Inflammatory macrophage treated with lipopolysaccharide for 4 hours (primary cell): ENCODE measurements around the gene RALGDS.
"Not testable (repeated sequence)": the region's sequence is repeated elsewhere in the genome, so short reads cannot be mapped to it uniquely, and the experiment has no call there.

Experiments
- DNase-seq: peaks from one replicate; pipeline ENCODE4 v3.0.0-alpha.2; 2020

Gene RALGDS

DNA sequence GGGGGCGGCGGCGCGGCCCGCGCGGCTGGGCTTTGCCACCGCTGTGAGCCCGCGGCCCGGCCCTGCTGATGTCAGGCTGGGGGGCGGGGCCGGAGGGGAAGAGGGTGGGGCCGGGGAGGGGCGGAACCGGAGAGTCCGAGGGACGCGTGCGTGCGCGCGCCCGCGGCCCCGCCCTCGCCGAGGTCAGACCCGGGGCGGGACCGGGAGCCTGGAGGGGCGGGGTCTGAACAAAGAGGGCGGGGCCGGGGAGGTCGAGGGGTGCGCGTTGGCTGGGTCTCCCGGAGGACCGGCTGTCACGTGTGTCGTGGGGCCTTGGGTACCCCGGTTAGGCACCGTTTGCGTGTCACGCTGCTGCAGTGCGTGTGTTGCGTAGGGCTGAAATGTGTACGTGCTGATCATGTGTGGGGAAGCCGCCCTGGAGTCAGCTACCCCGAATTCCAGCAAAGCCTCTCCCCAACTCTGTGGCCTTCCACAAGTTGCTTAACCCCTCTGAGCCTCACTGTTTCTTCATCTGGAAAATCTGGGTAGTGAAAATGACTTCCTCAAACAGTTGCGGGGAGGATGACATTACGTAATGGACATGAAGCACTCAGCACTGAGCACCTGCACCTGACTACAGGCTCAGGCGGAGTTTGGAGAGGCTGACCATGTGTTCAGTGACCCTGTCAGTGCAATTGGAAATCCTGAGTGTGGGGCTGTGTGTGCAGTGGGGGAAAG lies at the start of gene RALGDS:
TSS of gene RALGDS (minus strand) at position 43 of the 717 bp plus-strand sequence. CDS start 86 bp downstream, outside the sequence.
- peak; percentile 96 for DNase-seq

DNA sequence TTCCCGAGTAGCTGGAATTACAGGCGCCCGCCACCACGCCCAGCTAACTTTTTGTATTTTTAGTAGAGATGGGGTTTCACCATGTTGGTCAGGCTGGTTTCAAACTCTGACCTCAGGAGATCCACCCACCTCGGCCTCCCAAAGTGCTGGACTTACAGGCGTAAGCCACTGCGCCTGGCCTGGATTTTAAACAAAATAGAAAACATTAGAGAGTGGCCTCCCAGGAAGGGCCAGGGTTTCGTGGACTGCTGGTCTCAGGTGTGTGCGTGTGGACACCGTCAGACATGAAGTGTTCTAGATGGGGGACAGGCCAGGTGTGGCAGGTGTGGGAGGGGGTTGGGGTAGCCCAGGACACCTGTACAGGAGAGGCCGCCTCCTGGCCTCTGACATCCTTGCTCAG lies 49.7 kb upstream of the RALGDS start:
- no peak for DNase-seq

DNA sequence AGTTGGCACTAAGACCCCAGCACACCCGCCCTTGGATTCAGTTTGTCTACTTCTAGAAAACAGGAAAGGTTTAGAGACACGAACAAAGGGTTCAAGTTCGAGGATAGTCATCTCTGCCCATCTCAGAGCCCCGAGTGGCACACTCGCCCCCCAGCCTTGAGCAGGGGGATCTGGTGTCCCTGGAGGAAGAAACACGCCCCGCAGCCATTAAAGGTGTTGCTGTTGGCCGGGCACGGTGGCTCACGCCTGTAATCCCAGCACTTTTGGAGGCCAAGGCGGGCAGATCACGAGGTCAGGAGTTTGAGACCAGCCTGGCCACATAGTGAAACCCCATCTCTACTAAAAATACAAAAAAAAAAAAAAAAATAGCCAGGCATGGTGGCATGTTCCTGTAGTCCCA lies 48.6 kb upstream of the RALGDS start:
- not testable (repeated sequence) for DNase-seq

DNA sequence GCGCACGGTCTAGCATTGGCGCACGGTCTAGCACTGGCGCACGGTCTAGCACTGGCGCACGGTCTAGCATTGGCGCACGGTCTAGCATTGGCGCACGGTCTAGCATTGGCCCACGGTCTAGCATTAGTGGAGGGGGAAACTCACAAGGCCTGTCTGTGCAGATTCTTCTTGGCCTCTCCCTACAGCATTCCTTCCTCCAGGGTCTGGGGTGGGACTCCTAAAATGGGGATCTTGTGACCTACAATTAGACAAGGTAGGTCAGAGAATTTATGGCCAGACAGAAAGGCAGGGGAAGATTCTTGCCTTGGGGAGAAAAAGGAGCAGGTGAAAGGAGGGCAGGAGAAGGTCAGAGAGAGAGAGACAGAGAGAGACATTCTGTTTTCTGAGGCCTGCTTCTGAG lies 48.1 kb upstream of the RALGDS start:
- DNase-seq = no peak

DNA sequence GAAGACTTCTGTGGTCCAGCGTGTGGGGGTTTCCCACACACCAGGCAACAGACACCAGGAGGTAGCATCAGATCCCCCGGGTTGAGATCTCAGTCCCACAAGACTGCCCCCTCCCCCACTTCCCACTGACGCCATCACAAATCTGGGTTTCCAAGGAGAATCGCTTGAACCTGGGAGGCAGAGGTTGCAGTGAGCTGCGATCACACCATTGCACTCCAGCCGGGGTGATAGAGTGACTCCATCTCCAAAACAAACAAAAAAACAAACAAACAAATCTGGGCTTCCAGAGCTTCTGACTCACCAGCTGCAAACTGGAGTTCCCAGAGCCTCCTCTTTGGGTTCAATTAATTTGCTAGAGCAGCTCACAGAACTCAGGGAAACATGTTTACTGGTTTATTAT lies 47.4 kb upstream of the RALGDS start:
- no peak for DNase-seq

DNA sequence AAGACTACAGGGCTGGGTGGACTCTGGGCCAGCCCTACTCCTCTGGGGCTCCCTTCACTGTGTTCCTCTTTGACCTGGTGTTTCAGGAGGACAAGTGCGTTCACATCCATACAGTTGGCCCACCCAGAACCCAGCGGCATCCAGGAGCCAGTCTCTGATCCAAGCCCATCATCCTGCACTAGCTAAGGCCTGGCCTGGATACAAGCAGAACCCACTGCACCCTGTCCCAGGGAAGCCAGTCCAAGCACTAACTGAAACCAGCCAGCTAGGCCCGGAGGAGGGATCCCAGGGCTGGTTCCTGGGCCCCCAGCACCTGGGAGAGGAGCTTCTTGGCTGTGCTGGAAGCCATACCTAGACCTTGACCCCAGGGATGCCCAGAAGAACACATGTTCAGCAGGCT lies 46.7 kb upstream of the RALGDS start:
- no peak for DNase-seq

DNA sequence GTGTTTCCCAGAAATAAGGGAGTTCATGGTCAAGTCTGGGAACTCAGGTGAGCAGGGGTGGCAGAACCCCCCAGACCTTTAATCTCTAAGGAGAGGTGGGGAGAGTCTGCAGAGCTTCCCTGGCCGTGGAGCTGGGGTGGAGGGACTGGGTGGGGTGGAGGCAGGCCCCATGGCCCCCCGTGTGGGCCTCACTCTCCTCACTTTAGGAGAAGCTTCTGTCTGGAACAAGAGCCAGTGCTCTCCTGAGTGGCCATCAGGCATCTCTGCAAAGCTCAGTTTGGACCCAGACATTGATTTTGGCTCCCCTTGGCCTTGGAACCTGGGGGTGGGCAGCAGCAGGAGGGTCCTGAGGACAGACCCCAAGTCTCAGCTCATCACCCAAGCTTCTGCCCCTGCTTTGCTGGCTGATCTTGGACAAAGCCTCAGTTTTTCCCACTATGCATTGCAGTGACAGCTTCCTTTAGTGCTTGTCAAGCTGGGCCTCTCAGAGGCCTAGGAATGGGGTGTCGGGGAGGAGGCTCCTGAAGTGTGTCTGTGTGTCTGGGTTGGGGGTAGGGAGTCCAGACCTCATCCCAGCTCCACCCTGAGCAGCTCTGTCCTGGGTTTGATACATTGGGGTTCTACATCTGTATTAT lies 46.2 kb upstream of the RALGDS start:
- no peak for DNase-seq

DNA sequence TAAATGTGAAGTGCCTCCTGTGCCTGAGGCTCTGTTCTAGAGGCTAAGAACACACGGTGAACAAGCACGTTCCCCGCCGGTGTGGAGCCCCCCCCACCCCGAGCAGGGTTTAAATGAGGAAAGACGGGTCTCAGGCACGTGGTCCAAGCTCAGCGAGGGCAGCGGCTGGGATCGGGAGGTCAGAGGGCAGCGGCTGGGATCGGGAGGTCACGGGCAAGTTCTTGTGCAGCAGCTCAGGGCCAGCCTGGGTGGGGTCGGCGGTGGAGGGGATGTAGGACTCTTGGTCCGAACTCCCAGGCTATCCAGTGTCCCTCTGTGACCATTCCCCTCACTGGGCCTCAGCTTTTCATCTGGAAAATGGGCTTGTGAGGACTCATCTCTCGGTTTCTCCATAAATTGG lies 45.4 kb upstream of the RALGDS start:
- no peak for DNase-seq

DNA sequence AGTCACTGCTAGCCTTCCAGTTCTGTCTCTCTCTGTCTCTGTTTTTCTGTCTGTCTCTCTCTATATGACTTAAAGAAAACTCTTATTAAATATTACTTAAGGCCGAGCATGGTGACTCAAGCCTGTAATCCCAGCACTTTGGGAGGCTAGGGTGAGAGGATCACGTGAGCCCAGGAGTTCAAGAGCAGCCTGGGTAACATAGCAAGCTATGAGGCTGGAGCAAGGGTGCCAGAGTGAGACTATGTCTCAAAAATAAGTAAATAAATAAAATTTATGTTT lies 44.4 kb upstream of the RALGDS start:
- no peak for DNase-seq

DNA sequence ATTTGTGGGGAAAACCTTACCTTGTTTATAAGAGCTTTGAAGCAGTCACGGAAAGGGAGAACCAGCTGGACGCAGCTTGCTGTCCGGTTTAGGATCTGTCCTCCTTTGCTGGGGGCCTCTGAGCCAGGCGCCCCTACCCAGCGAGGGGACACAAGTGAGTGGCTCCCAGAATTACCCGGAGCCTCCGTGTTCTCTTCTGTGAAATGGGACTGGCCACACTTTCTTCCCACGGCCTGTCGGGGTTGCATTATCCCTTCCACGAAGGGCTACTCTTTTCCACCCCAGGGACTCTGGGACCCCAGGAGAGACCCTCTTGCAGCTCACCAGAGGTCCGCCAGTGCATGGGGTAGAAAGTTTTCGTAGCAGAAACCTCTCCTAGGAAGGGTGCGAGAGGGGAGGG lies 43.2 kb upstream of the RALGDS start:
- DNase-seq = no peak

DNA sequence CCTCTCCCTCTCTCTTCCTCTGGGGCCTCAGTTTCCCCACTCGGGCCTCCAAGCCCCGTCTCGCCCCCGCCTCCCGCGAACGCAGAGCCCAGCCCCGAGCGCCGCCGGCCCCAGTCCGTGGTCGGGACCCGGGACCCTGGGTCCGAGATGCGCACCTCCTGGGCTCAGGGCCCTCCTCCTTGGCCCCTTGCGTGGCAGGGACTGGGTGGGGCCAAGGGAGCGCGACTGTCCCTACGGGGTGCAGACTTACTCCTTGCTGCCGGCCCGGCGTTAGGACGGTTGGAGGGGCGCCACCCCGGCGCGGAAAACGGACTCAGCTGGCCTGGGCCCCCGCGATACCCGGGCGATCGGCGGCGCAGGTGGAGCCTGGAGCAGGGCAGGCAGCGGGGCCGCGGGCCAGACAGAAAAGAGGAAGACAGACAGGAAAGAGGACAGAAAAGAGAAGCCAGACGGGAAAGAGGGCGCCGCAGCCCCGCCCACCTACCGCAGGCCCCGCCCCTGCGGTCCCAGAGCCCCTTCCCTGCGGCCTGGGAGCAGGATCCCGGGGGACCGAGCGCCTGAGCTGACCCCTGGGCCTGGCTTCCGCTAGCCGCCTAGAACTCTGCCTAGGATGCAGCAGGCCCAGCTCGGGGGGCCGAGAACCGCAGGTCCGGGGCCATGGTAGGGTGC lies 42.6 kb upstream of the RALGDS start, which contains the start of gene GBGT1:
TSS of gene GBGT1 (minus strand) at position 411 of the 669 bp plus-strand sequence. CDS start 1,502 bp downstream, outside the sequence.
- DNase-seq = peak; percentile 66

DNA sequence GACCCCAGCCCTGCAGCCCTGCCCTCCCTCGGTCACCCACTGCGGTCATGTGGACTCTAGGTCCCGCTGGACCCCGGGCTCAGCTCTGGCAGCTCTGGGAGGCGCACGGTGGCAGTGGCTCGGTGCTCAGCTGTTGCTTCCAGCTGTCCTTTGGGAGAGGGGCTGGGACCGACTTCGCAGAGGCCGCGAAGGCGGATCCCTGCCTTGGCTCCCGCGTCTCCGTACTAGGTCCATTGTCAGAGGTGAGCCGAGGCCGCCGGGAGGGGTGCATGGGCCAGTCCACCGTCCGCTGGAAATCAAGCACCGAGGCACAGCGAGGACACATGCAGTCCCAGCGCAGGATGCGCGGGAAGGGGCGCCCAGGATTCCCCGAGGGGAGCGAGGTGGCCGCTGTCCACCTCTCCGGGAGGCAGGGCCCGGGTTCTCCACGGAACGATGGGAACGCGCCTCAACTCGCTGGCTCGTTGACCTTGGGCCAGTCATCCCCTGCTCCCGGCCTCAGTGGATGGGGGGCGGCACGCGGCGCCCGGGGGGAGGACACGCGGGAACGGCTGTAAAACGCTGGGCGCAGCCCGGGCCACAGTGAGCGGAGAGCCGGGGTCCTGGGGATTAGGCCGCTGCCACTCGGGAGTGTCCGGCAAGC lies 41.9 kb upstream of the RALGDS start:
- no peak for DNase-seq

DNA sequence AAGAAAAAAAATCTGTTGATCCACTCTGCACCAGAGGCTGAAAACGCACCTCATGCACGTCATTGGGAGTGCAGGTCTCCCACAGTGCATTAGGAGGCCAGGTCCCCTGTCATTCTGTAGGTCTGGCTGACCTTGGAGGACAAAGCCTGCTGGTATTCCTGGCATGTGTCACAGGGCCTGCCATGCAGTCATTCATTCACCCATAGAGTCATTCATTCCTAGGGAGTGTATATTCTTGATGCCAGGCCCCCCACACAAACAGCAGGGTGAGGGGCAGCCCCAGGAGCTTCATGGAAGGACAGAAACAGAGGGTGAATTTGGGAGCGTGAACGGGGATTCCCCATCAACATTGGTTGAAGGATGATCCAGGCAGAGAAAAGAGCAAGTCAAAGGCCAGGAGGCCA lies 40.5 kb upstream of the RALGDS start:
- DNase-seq = no peak

DNA sequence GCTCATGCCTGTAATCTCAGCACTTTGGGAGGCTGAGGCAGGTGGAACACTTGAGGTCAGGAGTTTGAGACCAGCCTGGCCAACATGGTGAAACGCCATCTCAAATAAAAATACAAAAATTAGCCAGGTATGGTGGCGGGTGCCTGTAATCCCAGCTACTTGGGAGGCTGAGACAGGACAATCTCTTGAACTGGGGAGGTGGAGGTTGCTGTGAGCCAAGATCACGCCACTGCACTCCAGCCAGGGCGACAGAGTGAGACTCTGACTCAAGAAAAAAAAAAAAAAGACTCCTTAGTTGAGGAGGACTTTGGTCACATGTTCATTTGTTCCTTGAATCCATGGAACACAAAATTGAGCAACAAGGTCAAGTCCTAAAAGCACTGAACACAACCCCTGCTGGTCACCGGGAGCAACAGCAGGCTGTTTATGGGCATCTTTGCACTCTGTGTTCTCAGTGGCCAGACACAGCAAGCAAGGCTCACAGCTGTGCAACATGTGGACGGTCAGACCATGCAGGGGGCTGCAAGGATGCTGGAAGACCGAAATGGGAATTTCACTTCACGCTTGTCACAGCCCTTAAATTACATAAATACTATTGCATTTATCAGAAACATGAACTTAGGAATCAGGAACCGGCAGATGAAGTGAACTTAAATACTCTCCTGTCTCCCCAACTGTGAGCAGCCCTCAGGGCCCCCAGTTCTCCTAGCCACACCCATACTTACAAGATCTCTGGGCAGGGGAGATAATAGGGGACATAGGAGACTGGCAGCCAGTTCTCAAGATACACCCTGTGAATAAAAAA lies 39.9 kb upstream of the RALGDS start:
- peak; percentile 89 for DNase-seq

DNA sequence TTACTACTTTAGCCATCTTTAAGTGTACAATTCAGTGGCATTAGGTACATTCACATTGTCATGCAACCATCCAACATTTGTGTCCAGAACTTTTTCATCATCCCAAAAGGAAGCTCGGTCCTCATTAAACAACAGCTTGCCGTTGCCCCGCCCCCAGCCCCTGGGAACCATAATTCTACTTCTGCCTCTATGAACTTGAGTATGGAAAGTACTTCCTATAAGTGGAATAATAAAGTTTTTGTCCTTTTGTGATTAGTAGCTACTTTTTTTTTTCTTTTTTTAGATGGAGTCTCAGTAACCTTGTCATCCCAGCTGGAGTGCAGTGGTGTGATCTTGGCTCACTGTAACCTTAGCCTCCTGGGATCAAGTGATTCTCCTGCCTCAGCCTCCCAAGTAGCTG lies 37.7 kb upstream of the RALGDS start:
- no peak for DNase-seq

DNA sequence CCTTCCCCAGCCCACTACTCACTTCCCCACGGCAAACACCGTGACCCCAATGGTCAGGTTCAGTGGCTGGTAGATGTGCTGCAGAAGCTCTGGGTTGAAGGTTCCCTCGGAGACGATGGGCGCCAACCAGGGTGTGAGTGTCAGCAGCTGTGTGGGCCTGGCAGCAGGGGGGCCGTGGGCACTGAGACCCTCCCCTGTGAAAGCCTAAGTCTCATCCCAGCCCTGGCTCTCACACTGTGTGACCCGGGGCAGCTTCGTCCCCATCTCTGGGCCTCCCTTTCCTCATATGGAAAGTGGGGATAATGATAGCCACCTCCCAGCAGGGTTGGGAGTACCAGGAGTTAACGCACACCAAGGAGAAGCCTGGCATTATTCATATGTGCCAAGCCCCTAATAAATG lies 34.1 kb upstream of the RALGDS start:
- DNase-seq = no peak

DNA sequence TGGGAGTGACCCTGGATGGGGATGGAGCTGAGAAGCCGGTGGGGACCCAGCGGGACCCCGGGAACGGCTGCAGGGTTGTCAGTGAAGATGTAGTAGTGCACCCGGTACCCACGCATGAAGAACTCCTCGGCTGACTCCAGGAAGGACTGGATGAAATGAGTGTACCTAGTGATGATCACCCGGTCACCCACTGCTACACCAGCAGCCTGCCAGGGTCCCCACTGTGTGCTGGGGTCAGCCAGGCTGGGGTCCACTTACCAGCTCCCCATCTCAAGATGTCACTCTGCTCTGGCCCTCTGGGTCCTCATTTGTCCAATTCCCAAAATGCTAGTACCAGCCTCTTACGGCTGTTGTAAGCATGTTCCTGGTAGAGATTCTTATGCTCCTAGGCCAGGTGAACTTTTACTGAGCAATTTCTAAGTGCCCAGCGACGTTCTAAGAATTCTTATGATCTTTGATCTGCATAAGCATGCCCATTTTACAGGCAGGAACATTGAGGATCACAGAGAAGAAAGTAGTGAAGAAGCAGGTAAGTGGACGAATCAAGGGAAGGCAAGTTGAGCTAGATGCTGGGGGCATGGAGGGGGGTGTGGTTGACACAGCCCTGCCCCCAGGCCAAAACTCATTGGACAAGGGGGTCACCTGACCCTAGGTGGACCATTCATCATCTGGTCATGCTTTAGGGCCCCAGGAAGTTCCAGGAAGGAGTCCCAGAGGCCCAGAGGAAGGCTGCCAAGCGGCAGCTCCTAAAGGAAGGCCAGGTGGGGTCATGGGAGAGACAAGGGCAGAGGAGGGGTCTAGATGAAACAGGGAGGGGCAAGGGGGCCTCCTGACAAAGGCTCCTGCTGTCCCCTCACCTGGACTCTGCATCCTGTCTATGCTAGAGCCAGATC lies 33.3 kb upstream of the RALGDS start:
- no peak for DNase-seq

DNA sequence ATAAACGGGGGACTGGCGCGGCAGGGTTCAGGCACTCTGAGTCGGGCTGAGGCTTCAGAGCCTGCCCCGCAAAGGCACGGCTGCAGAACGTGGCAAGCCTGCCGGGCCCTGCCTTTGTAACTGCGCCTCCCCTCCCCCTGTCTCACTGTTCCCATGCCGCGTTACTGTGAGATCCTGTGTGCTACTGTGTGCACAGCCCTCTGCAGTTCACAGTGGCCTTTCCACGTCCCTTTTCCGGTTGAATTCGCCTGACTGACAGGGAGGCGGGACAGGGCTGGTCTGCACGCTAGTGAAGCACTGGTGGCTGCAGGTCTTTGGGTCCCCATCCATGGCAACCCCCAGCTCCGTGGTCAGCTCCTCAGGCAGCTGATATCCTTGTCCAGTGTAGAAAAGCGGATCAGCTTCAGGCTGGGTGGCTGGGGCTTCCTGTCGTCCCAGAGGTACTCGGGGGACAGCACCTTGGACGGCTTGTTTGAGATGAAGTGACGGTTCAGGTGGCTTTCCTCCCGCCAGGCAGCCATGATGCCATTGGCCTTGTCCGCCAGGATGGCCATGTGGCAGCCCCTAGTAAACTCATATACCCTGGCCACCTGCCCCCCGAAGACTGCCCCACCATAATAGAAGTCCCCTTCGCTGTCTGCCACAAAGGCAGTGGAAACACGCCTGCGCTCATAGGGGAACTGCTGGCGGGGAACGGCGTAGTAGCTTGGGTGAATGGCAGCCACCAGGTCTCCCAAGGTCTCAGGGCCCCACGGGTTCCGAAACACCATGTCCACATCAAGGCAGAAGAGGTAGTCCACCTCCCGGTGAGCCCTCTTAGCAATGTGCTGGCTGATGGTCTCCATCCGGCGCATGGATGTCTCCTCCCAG lies 32.4 kb upstream of the RALGDS start:
- DNase-seq = no peak

DNA sequence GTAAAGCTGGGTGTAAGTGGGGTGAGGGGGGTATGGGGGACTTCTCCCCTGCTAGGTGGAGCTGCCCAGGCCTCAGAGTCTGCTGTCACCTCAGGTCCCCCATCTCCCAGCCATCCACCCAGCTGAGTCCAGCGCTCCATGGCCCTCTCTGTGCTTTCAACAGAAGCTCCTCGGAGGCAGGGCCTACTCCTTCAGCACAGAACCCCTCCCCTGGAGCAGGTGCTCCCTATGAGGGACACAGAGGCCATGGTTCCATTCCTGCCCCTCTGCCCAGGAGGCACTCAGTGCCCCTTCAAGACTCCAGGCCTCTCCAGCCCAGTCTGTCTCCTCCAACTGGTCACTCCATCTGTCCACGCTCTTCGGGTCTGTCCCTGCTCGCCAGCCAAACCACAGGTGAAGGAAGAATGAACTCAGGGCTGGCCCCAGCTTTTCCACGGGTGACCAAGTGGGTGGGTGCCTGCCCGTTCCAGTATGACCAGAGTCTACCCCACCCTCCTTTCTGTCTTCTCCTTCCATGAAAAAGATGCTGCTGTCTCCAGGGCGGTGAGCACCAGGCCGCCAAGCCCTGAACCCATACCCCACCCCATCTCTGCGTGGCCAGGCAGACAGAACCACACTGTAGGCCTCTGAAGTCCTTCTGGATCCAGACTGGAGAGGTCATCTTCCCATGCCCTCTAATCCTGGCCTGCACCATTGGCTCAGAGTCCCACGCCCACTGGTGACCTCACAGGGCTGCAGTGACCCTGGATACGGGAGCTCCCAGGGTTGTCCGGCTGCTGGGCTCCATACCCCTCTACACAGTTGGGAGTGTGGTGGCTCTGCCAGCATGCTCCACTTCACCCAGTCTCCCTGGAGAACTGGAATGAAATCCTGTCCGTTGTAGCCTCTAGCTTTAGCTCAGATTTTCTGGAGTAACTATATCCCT lies 30.8 kb upstream of the RALGDS start:
- DNase-seq = no peak

DNA sequence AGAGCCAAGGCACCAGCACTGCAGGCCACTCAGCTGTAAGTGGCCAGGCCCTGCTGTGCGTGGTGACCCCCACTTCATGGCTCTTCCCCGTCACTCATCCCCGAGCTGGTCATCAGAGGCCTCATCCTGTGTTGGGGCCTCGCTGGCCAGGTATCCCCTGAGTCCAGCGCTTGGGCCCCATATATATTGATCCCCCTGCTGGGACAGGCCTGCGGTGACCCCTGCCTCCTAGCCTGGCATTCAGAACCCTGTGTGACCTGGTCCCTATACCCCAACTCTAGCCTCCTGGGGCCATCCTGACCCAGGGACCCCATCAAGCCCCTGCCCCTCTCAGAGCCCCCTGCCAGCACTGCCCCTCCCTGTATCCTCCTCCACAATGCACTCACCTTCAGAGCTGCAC lies 30.0 kb upstream of the RALGDS start:
- DNase-seq = no peak
